GM21723 (cell line): ENCODE data around the gene NBAS.
"Not testable (repeated sequence)": the region's sequence is repeated elsewhere in the genome, so short reads cannot be mapped to it uniquely, and the experiment has no call there.

Experiments used
- ATAC-seq: cut with Tn5 transposase; IDR thresholded peaks from one replicate; pipeline ENCODE4 v1.9.1; 2021; ENCODE audit warnings: mild to moderate bottlenecking, moderate library complexity; ENCODE audit not compliant: unreplicated experiment

NBAS gene

GRCh38 chr2:15481000-15481399, 80.1 kb downstream of the NBAS start:
- no peak for ATAC-seq

GRCh38 chr2:15480552-15480951, 80.6 kb downstream of the NBAS start:
- ATAC-seq: no peak

- no peak for ATAC-seq
These were observed 88.3 kb downstream of the NBAS start for GRCh38 chr2:15472876-15473275.

- no peak for ATAC-seq
These were observed 89.0 kb downstream of the NBAS start for GRCh38 chr2:15472133-15472532.

- no peak for ATAC-seq
These were observed 89.5 kb downstream of the NBAS start for GRCh38 chr2:15471606-15472005.

GRCh38 chr2:15460112-15460620, 101.0 kb downstream of the NBAS start:
- no peak for ATAC-seq

GRCh38 chr2:15458277-15458676, 102.9 kb downstream of the NBAS start:
- ATAC-seq: no peak

GRCh38 chr2:15457868-15458267, 103.3 kb downstream of the NBAS start:
- no peak for ATAC-seq

- no peak for ATAC-seq
These were observed 104.8 kb downstream of the NBAS start for GRCh38 chr2:15456352-15456751.

- no peak for ATAC-seq
These were observed 110.3 kb downstream of the NBAS start for GRCh38 chr2:15450808-15451207.

GRCh38 chr2:15449556-15450236, 111.4 kb downstream of the NBAS start:
- ATAC-seq: no peak

- ATAC-seq: no peak
These were observed 112.8 kb downstream of the NBAS start for GRCh38 chr2:15448250-15448839.

- no peak for ATAC-seq
These were observed 113.8 kb downstream of the NBAS start for GRCh38 chr2:15447381-15447780.

GRCh38 chr2:15446961-15447360, 114.2 kb downstream of the NBAS start:
- no peak for ATAC-seq

- ATAC-seq: no peak
These were observed 115.1 kb downstream of the NBAS start for GRCh38 chr2:15445891-15446562.

GRCh38 chr2:15439768-15440524, 121.2 kb downstream of the NBAS start:
- ATAC-seq: not testable (repeated sequence)

- ATAC-seq: not testable (repeated sequence)
These were observed 121.8 kb downstream of the NBAS start for GRCh38 chr2:15439366-15439765.

- ATAC-seq: no peak
These were observed 124.9 kb downstream of the NBAS start for GRCh38 chr2:15436195-15436594.

- ATAC-seq: no peak
These were observed 125.7 kb downstream of the NBAS start for GRCh38 chr2:15435474-15435873.

GRCh38 chr2:15432642-15433256, 128.4 kb downstream of the NBAS start:
- no peak for ATAC-seq

GRCh38 chr2:15429032-15429431, 132.1 kb downstream of the NBAS start:
- ATAC-seq: no peak
